ENCODE results near the gene NUMB. TPM values are rescaled to one million over a fixed set of nuclear protein-coding genes. Genes with fewer than 3 reads are reported as not detected.
A peak's percentile ranks its signal among the peaks of the same experiment; 100 is the strongest.

Gene NUMB
- total and polyA plus RNA-seq, 3 experiments from 2014 or later = 36.5 to 39.0 (median 38.5) TPM

- peaks cover 5 to 10% (median 7%) of the 10 kb centered on the region in 3 donors for H3K4me1 Mint-ChIP-seq
- Histone ChIP-seq H3K4me3 (ENCODE audit: low read length) (no peak overlapping the region), H3K9me3 (ENCODE audit: low read length) (no peaks in the 10 kb centered on the region), H3K27ac (ENCODE audit: low read depth, low read length) (no peak overlapping the region), H3K36me3 (ENCODE audit: insufficient read depth, low read length) (no peaks in the 10 kb centered on the region), H3K27me3 (ENCODE audit: insufficient read depth, low read length, poor library complexity, severe bottlenecking) (peaks cover 32% of the 10 kb centered on the region), H3K4me1 (ENCODE audit: insufficient read depth, low read length) (no peaks in the 10 kb centered on the region)
- ChIA-PET POLR2A (no interaction called here), CTCF (interaction anchor here (2.0 kb wide), 1 partner anchor 240 kb away, joined by 5 read pairs; no protein-coding TSS in a partner anchor)
- H3K4me3 Mint-ChIP-seq = no peak overlapping the region
- peaks cover 34 to 39% of the 10 kb centered on the region in 2 donors for H3K27me3 Mint-ChIP-seq
- H3K27ac Mint-ChIP-seq = no peak overlapping the region
- no peak for DNase-seq
- H3K9me3 Mint-ChIP-seq = no peaks in the 10 kb centered on the region
- peaks cover 0 to 13% (median 3%) of the 10 kb centered on the region in 3 donors for H3K36me3 Mint-ChIP-seq
These were observed 225.4 kb downstream of the NUMB start for GRCh38 chr14:73232984-73233383.

GRCh38 chr14:73231981-73232851 is 226.1 kb downstream of the NUMB start:
- peaks cover 32% of the 10 kb centered on the region for H3K27me3 ChIP-seq (ENCODE audit: insufficient read depth, low read length, poor library complexity, severe bottlenecking)
- no peak for DNase-seq
- H3K27me3 Mint-ChIP-seq = peaks cover 34 to 38% of the 10 kb centered on the region in 2 donors

GRCh38 chr14:73230051-73230450 is 228.3 kb downstream of the NUMB start:
- CTCF ChIA-PET = no interaction called here

More at GRCh38 chr14:73231981-73232851, 226.1 kb downstream of the NUMB start:
- no peaks in the 10 kb centered on the region for H3K9me3 Mint-ChIP-seq
- H3K4me1 Mint-ChIP-seq = peaks cover 5 to 9% (median 7%) of the 10 kb centered on the region in 3 donors
- H3K4me3 Mint-ChIP-seq = no peak overlapping the region
- H3K27ac ChIP-seq (ENCODE audit: low read depth, low read length) = no peak overlapping the region
- no peak overlapping the region for H3K27ac Mint-ChIP-seq
- no peaks in the 10 kb centered on the region for H3K4me1 ChIP-seq (ENCODE audit: insufficient read depth, low read length)
- no peak overlapping the region for H3K4me3 ChIP-seq (ENCODE audit: low read length)
- no peaks in the 10 kb centered on the region for H3K9me3 ChIP-seq (ENCODE audit: low read length)
- no peaks in the 10 kb centered on the region for H3K36me3 ChIP-seq (ENCODE audit: insufficient read depth, low read length)
- POLR2A ChIA-PET = no interaction called here
- H3K36me3 Mint-ChIP-seq = peaks cover 0 to 17% (median 3%) of the 10 kb centered on the region in 3 donors
- CTCF ChIA-PET = interaction anchor here (2.0 kb wide), 1 partner anchor 240 kb away, joined by 5 read pairs; no protein-coding TSS in a partner anchor

GRCh38 chr14:73227812-73228781 is 230.2 kb downstream of the NUMB start:
- H3K4me1 Mint-ChIP-seq = no peaks in the 10 kb centered on the region
- no peak overlapping the region for H3K27ac ChIP-seq (ENCODE audit: low read depth, low read length)
- DNase-seq = no peak
- H3K9me3 Mint-ChIP-seq = no peaks in the 10 kb centered on the region
- CTCF ChIA-PET = no interaction called here
- H3K27me3 Mint-ChIP-seq = no peaks in the 10 kb centered on the region
- POLR2A ChIA-PET = no interaction called here
- H3K27ac Mint-ChIP-seq = peak overlapping the region in 2 of 8 donors; percentile 19 to 23
- H3K4me3 ChIP-seq (ENCODE audit: low read length) = no peak overlapping the region
- H3K27me3 ChIP-seq (ENCODE audit: insufficient read depth, low read length, poor library complexity, severe bottlenecking) = no peaks in the 10 kb centered on the region
- no peaks in the 10 kb centered on the region for H3K4me1 ChIP-seq (ENCODE audit: insufficient read depth, low read length)
- H3K4me3 Mint-ChIP-seq = no peak overlapping the region
- no peaks in the 10 kb centered on the region for H3K36me3 ChIP-seq (ENCODE audit: insufficient read depth, low read length)
- no peaks in the 10 kb centered on the region for H3K9me3 ChIP-seq (ENCODE audit: low read length)
- peaks cover 0 to 42% (median 12%) of the 10 kb centered on the region in 3 donors for H3K36me3 Mint-ChIP-seq

More at GRCh38 chr14:73230051-73230450, 228.3 kb downstream of the NUMB start:
- POLR2A ChIA-PET = no interaction called here
- Mint-ChIP-seq H3K9me3 (no peaks in the 10 kb centered on the region), H3K4me3 (no peak overlapping the region), H3K4me1 (no peaks in the 10 kb centered on the region), H3K36me3 (peaks cover 0 to 30% (median 12%) of the 10 kb centered on the region in 3 donors), H3K27ac (no peak overlapping the region), H3K27me3 (peaks cover 12 to 18% of the 10 kb centered on the region in 2 donors)
- no peaks in the 10 kb centered on the region for H3K9me3 ChIP-seq (ENCODE audit: low read length)
- no peaks in the 10 kb centered on the region for H3K36me3 ChIP-seq (ENCODE audit: insufficient read depth, low read length)
- H3K27me3 ChIP-seq (ENCODE audit: insufficient read depth, low read length, poor library complexity, severe bottlenecking) = peaks cover 18% of the 10 kb centered on the region
- H3K4me1 ChIP-seq (ENCODE audit: insufficient read depth, low read length) = no peaks in the 10 kb centered on the region
- H3K27ac ChIP-seq (ENCODE audit: low read depth, low read length) = no peak overlapping the region
- no peak for DNase-seq
- H3K4me3 ChIP-seq (ENCODE audit: low read length) = no peak overlapping the region

GRCh38 chr14:73225496-73225895 is 232.8 kb downstream of the NUMB start:
- CTCF ChIA-PET = no interaction called here
- no peak overlapping the region for H3K27ac ChIP-seq (ENCODE audit: low read depth, low read length)
- no peak overlapping the region for H3K4me3 ChIP-seq (ENCODE audit: low read length)
- no peaks in the 10 kb centered on the region for H3K9me3 Mint-ChIP-seq
- POLR2A ChIA-PET = no interaction called here
- H3K36me3 ChIP-seq (ENCODE audit: insufficient read depth, low read length) = peaks cover 2% of the 10 kb centered on the region
- DNase-seq = no peak
- no peak overlapping the region for H3K27ac Mint-ChIP-seq
- H3K4me3 Mint-ChIP-seq = no peak overlapping the region
- H3K4me1 ChIP-seq (ENCODE audit: insufficient read depth, low read length) = no peaks in the 10 kb centered on the region
- H3K9me3 ChIP-seq (ENCODE audit: low read length) = no peaks in the 10 kb centered on the region
- no peaks in the 10 kb centered on the region for H3K27me3 ChIP-seq (ENCODE audit: insufficient read depth, low read length, poor library complexity, severe bottlenecking)
- peaks cover 4 to 67% (median 23%) of the 10 kb centered on the region in 3 donors for H3K36me3 Mint-ChIP-seq
- H3K4me1 Mint-ChIP-seq = no peaks in the 10 kb centered on the region
- no peaks in the 10 kb centered on the region for H3K27me3 Mint-ChIP-seq

Other genes with a start within 250 kb of the NUMB start
- gene PAPLN, start 221.0 kb downstream of the NUMB start, total RNA-seq = under 1 TPM; 0.18 to 0.31 TPM
- 0.23 TPM for gene PAPLN, start 221.0 kb downstream of the NUMB start, polyA plus RNA-seq
- 10 to 100 TPM; 27.2 to 27.8 TPM for gene RIOX1, start 32.4 kb upstream of the NUMB start, total RNA-seq
- gene RIOX1, start 32.4 kb upstream of the NUMB start, polyA plus RNA-seq = 35.3 TPM
- gene ACOT1, start 78.6 kb upstream of the NUMB start, total RNA-seq = 1 to 10 TPM; 1.8 to 1.9 TPM
- gene ACOT1, start 78.6 kb upstream of the NUMB start, polyA plus RNA-seq = 3.1 TPM
- gene HEATR4, start 100.4 kb upstream of the NUMB start, total RNA-seq = not detected
- 1.0 TPM for gene HEATR4, start 100.4 kb upstream of the NUMB start, polyA plus RNA-seq
- 10 to 100 TPM; 16.2 to 16.4 TPM for gene ACOT2, start 110.7 kb upstream of the NUMB start, total RNA-seq
- 22.4 TPM for gene ACOT2, start 110.7 kb upstream of the NUMB start, polyA plus RNA-seq
- 1 to 10 TPM; 4.0 to 5.0 TPM for gene ACOT4, start 133.3 kb upstream of the NUMB start, total RNA-seq
- 5.0 TPM for gene ACOT4, start 133.3 kb upstream of the NUMB start, polyA plus RNA-seq
- gene ACOT6, start 154.0 kb upstream of the NUMB start, total RNA-seq = not detected
- not detected for gene ACOT6, start 154.0 kb upstream of the NUMB start, polyA plus RNA-seq
- 10 to 100 TPM in 1 of 2 experiments, 1 to 10 TPM in 1; 8.1 to 10.9 TPM for gene DNAL1, start 186.4 kb upstream of the NUMB start, total RNA-seq
- gene DNAL1, start 186.4 kb upstream of the NUMB start, polyA plus RNA-seq = 5.8 TPM

All from CD8-positive, alpha-beta memory T cell (primary cell).